Choroid plexus epithelial cell (primary cell): Measurements from ENCODE around the gene PTPRT.

Experiments
- DNase-seq: peaks from one replicate; pipeline ENCODE4 v3.0.0-alpha.2; 2010; ENCODE audit warnings: low read depth
- H3K4me3 ChIP-seq: 2 replicates; pipeline ENCODE4 v1.5.1; 2011; ENCODE audit warnings: low read depth, mild to moderate bottlenecking, control low read depth, low read length, moderate library complexity
- CTCF ChIP-seq: conservative IDR thresholded peaks from 2 replicates; pipeline ENCODE4 v1.5.1; 2011; ENCODE audit warnings: low read depth, mild to moderate bottlenecking, control low read depth, inconsistent platforms, low read length, moderate library complexity

Gene PTPRT

GRCh38 chr20:42118001-42118400 lies 1071.7 kb downstream of the PTPRT start:
- TF ChIP-seq CTCF: no peak
- DNase-seq: no peak
- H3K4me3 ChIP-seq: no peak overlapping the region

DNA sequence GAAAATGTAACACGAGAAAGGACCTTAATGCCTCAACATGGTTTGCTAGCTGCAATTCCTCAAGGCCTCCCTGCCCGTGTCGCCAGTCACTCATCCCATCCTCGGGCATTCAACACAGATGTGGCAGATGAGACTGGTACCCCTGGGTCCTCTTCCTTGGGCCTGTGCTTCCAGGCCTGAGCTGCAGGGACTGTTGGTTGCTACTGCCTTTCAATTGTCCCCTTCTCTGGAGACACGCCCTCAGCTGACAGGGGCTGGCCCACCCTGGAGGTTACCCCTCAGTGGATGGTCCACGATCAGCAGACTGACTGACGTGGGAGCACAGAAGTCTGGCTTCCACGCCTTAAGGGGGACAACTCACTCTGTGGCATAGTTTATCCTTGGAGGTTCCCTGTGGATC lies 1076.5 kb downstream of the PTPRT start:
- no peak for TF ChIP-seq CTCF
- no peak for DNase-seq
- H3K4me3 ChIP-seq: no peak overlapping the region

DNA sequence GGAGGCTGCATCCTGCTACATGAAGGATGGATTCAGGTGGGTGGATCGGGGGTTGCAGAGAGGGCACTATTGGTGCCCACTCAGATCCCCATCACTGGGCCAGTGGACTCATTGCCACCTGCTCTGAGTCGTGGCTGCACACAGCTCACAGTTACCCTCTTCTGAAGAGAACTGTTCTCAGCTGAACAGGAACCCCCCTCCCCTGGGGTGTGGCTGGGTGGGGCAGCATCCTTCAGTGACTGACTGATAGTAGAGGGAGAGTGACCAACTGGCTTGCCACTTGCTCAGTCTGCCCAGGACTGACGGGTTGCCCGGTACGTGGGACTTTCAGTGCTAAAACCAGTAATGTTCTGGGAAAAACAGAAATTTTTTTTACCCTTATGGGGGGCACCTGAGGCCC lies 1077.5 kb downstream of the PTPRT start:
- TF ChIP-seq CTCF: no peak
- H3K4me3 ChIP-seq: no peak overlapping the region
- no peak for DNase-seq

DNA sequence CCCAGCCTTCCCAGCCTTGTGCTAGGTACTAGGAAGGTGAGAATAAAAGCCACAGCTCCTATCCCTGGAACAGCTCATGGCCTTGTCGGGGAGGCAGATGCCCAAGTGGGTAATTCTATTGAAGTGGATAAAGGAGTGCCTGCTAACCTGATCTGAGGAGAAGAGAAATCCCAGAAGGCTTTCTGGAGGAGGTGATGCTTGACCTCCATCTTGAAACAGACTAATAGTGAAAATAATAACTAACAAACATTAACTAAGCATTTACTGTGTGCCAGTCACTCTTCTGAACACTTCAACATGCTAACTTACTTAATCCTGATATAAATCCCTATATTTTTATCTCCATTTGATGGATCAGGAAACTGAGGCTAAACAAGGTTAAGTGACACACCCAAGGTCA lies 1078.4 kb downstream of the PTPRT start:
- TF ChIP-seq CTCF: no peak
- no peak for DNase-seq
- H3K4me3 ChIP-seq: no peak overlapping the region

DNA sequence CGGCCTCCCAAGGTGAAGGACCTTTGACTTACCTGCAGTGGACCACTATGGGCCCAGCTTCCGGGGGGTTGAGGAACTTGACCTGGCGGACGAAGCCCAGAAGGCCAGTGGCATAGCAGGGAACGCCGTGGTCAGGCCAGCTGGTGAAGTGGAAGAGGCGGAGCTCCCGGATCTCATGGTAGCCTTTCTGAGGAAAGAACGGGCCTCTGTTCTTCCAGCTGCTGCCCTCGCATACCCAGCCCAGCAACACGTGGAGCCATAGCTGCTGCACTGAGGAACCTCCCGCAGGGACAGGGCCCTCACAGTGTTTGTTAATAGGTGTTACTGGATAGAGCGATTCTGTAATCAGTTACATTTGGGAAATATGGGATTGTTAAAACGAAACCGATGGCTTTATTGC lies 1079.4 kb downstream of the PTPRT start:
- no peak for DNase-seq
- no peak for TF ChIP-seq CTCF
- H3K4me3 ChIP-seq: no peak overlapping the region

DNA sequence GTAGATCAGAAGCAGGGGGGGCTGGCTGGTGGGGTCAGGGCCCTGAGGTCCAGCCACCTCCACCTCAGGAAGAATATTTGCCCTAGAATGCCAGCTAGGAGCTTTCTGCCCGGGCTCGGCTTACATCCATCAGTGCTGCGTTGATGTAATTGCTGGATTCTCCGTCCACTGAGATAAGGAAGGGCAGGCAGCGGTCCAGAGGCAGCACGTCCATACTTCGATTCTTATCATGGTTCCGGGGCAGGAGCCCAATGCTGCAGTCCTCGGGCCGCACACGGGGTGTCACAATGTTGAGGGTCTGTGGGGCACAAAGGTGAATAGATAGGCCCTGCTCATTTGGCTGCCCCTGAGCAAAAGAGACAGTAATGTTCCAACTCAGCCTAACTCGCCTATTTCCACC lies 1087.7 kb downstream of the PTPRT start:
- no peak overlapping the region for H3K4me3 ChIP-seq
- no peak for TF ChIP-seq CTCF
- DNase-seq: no peak

DNA sequence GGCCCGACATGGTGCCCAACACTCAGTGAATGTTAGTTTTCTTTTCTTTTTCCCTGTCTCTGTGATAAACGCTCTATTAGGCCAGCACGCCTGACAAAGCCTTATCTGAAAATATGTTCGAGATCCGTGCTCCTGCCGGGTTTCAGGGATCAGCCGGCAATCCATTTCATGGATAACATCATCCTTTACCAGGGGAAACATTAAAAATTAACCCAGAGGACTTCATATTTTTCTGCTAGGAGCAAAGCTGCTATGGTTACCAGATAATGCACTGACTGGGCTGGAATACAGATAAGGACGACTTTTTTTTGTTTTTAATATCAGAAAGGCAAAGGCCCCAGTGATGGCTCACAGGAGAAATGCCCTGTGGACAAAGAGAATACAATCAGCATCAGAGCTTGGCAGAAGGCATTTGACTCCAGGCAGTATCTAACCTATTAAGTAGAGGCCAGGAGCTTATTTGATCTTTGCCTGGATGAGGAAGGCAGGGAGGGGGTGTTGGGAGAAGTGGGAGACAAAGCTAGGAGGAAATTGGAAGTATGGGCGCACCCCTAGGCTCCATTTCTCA lies 1089.5 kb downstream of the PTPRT start:
- TF ChIP-seq CTCF: no peak
- DNase-seq: no peak
- no peak overlapping the region for H3K4me3 ChIP-seq
